Measurements from ENCODE around the gene PTGES2. TPM values are rescaled to one million over a fixed set of nuclear protein-coding genes. Genes with fewer than 3 reads are reported as not detected.

The PTGES2 gene
- total and polyA plus RNA-seq, 9 of the 15 experiments (the other 6 are each of a cell fraction or from before 2014, with no cell fraction given): 2.4 to 196 (median 90.1) TPM

DNA sequence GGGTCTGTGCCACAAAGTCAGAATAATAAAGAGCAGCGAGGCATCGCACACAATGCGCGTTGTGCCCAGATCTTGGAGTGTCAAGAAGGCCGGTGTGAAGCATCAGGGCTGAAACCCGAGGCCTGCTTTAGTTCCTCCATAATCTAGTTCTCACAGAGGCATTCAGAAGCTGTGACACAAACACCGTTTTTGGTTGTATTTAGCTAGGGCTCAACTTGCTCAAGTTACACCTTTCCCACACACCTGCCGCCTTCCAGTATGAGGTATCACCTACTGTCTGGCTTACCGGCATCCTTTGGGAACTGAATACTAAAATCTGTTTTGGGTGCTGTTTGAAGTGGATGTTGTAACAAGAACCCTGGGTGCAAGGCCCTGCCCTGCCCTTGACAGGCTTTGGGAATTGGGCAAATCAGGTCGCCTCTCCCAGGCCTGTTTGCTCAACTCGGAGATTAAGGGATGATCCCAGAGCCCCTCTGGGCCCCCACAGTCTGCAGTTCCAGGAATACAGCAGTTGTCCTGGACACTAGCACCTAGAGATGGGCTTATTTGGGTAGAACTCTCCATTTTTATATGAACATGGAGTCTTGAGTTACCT is 32.5 kb downstream of the PTGES2 start (continued):
- peak; percentile 62; the same call in 1 of the 2 replicates for TF ChIP-seq ZNF609 (CRISPR knock-in tag; IDR thresholded peaks at IDR 0.05; ENCODE audit: borderline replicate concordance)
- TF ChIP-seq HNRNPUL1 (IDR thresholded peaks at IDR 0.05; ENCODE audit: low read length): no peak
- no peak for TF ChIP-seq MTA2 (IDR thresholded peaks at IDR 0.05; ENCODE audit: low read depth)
- no peak for TF ChIP-seq PYGO2 (tag; IDR thresholded peaks at IDR 0.05)
- TF ChIP-seq, protein P1, sequence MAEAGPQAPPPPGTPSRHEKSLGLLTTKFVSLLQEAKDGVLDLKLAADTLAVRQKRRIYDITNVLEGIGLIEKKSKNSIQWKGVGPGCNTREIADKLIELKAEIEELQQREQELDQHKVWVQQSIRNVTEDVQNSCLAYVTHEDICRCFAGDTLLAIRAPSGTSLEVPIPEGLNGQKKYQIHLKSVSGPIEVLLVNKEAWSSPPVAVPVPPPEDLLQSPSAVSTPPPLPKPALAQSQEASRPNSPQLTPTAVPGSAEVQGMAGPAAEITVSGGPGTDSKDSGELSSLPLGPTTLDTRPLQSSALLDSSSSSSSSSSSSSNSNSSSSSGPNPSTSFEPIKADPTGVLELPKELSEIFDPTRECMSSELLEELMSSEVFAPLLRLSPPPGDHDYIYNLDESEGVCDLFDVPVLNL (CRISPR knock-in tag; IDR thresholded peaks at IDR 0.05; ENCODE audit: low read depth): 0 out of 2 replicates have a peak, but pooled peaks have one; percentile 6
- TF ChIP-seq POLR2A (conservative IDR thresholded peaks at IDR 0.05): no peak
